ENCODE measurements around the gene G3BP1.

The G3BP1 gene

GRCh38 chr5:151755383-151755782, 16.4 kb upstream of the G3BP1 start:
- TF ChIP-seq CTCF (conservative IDR thresholded peaks at IDR 0.05) (no peak), ZFX (IDR thresholded peaks at IDR 0.05) (no peak)
- no peak overlapping the region for H3K27ac ChIP-seq

- peak overlapping the region; percentile 86 for H3K27ac ChIP-seq
- no peak for TF ChIP-seq CTCF (conservative IDR thresholded peaks at IDR 0.05)
- no peak for TF ChIP-seq ZFX (IDR thresholded peaks at IDR 0.05)
Observed at GRCh38 chr5:151757233-151758140, 14.3 kb upstream of the G3BP1 start.

- TF ChIP-seq CTCF (conservative IDR thresholded peaks at IDR 0.05) = no peak
- no peak for TF ChIP-seq ZFX (IDR thresholded peaks at IDR 0.05)
- peak overlapping the region; percentile 86 for H3K27ac ChIP-seq
Observed at GRCh38 chr5:151758141-151758429, 13.7 kb upstream of the G3BP1 start.

GRCh38 chr5:151758430-151759241, 13.1 kb upstream of the G3BP1 start, which contains the start of gene ATOX1:
TSS of gene ATOX1 (minus strand) at chr5:151758631. CDS start at chr5:151758551, 80 bp downstream.
- TF ChIP-seq CTCF (conservative IDR thresholded peaks at IDR 0.05) = no peak; the same call in 1 of the 2 replicates
- TF ChIP-seq ZFX (IDR thresholded peaks at IDR 0.05) = peak; percentile 43; the same call in 1 of the 2 replicates

GRCh38 chr5:151764801-151765200, 7.0 kb upstream of the G3BP1 start:
- TF ChIP-seq CTCF (conservative IDR thresholded peaks at IDR 0.05) (no peak), ZFX (IDR thresholded peaks at IDR 0.05) (no peak)
- no peak overlapping the region for H3K27ac ChIP-seq

More at GRCh38 chr5:151758430-151759241, 13.1 kb upstream of the G3BP1 start, which contains the start of gene ATOX1:
- peak within 1 kb of the TSS; percentile 86 for H3K27ac ChIP-seq

- no peak for TF ChIP-seq ZFX (IDR thresholded peaks at IDR 0.05)
- TF ChIP-seq CTCF (conservative IDR thresholded peaks at IDR 0.05) = no peak
- no peak overlapping the region for H3K27ac ChIP-seq
Observed at GRCh38 chr5:151766975-151767374, 4.8 kb upstream of the G3BP1 start.
